Measurements from ENCODE around the gene MGLL.

Gene MGLL

DNA sequence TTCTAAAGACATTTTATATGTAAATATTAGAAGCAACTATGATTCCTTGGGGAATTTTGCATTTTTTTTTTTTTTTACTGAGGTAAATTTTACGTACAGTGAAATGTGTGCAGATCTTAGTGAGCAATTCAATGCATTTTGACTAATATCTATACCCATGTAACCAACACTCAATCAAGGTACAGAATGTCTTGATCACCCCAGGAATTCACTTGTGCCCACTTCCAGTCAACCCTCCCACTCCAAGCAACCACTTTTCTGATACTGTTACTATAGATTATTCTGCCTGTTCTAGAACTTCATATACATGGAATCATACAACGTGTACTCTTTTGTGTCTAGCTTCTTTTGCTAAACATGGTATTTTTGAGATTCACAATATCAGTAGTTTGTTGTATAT, 45.1 kb upstream of the MGLL start:
- Histone ChIP-seq H3K79me2 (ENCODE audit: low read length) (no peaks in the 10 kb centered on the region), H3K4me1 (ENCODE audit: low read length) (no peaks in the 10 kb centered on the region), H3K27ac (ENCODE audit: low read length) (no peak overlapping the region), H3K9ac (ENCODE audit: low read length) (no peak overlapping the region), H3K27me3 (replicated peaks; ENCODE audit: insufficient read depth, low read length) (no peaks in the 10 kb centered on the region), H3K4me3 (ENCODE audit: low read length) (no peak overlapping the region), H3K9me2 (replicated peaks; ENCODE audit: insufficient read depth, low read length) (no peaks in the 10 kb centered on the region), H3K36me3 (replicated peaks; ENCODE audit: insufficient read depth, low read length) (no peaks in the 10 kb centered on the region), H3K9me3 (replicated peaks; ENCODE audit: insufficient read depth, low read length) (no peaks in the 10 kb centered on the region), H3F3A (ENCODE audit: insufficient read depth, low read length) (no peaks in the 10 kb centered on the region), H2AFZ (ENCODE audit: low read length) (no peak overlapping the region), H3K4me2 (ENCODE audit: low read depth, low read length) (no peak overlapping the region), H4K20me1 (ENCODE audit: insufficient read depth, low read length) (no peaks in the 10 kb centered on the region)
- TF ChIP-seq, protein P1, sequence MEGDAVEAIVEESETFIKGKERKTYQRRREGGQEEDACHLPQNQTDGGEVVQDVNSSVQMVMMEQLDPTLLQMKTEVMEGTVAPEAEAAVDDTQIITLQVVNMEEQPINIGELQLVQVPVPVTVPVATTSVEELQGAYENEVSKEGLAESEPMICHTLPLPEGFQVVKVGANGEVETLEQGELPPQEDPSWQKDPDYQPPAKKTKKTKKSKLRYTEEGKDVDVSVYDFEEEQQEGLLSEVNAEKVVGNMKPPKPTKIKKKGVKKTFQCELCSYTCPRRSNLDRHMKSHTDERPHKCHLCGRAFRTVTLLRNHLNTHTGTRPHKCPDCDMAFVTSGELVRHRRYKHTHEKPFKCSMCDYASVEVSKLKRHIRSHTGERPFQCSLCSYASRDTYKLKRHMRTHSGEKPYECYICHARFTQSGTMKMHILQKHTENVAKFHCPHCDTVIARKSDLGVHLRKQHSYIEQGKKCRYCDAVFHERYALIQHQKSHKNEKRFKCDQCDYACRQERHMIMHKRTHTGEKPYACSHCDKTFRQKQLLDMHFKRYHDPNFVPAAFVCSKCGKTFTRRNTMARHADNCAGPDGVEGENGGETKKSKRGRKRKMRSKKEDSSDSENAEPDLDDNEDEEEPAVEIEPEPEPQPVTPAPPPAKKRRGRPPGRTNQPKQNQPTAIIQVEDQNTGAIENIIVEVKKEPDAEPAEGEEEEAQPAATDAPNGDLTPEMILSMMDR (IDR thresholded peaks at IDR 0.05; ENCODE audit: low read length), result no peak
- TF ChIP-seq EZH2phosphoT487 (IDR thresholded peaks at IDR 0.05; ENCODE audit: low read length), result no peak
- TF ChIP-seq EZH2 (optimal IDR thresholded peaks at IDR 0.05; ENCODE audit: low read depth, low read length), result no peak
- DNase-seq, result no peak

GRCh38 chr3:127865941-127866340, 43.6 kb upstream of the MGLL start:
- no peaks in the 10 kb centered on the region for H4K20me1 ChIP-seq (ENCODE audit: insufficient read depth, low read length)
- H3K9me3 ChIP-seq (replicated peaks; ENCODE audit: insufficient read depth, low read length), result no peaks in the 10 kb centered on the region
- no peak overlapping the region for H3K4me2 ChIP-seq (ENCODE audit: low read depth, low read length)
- H3F3A ChIP-seq (ENCODE audit: insufficient read depth, low read length), result no peaks in the 10 kb centered on the region
- H3K36me3 ChIP-seq (replicated peaks; ENCODE audit: insufficient read depth, low read length), result no peaks in the 10 kb centered on the region
- no peak for TF ChIP-seq EZH2phosphoT487 (IDR thresholded peaks at IDR 0.05; ENCODE audit: low read length)
- TF ChIP-seq, protein P1 (IDR thresholded peaks at IDR 0.05; ENCODE audit: low read length), result no peak
- TF ChIP-seq EZH2 (optimal IDR thresholded peaks at IDR 0.05; ENCODE audit: low read depth, low read length), result no peak
- H3K27me3 ChIP-seq (replicated peaks; ENCODE audit: insufficient read depth, low read length), result no peaks in the 10 kb centered on the region
- H2AFZ ChIP-seq (ENCODE audit: low read length), result no peak overlapping the region
- no peaks in the 10 kb centered on the region for H3K4me1 ChIP-seq (ENCODE audit: low read length)
- H3K79me2 ChIP-seq (ENCODE audit: low read length), result no peaks in the 10 kb centered on the region
- H3K27ac ChIP-seq (ENCODE audit: low read length), result no peak overlapping the region
- no peaks in the 10 kb centered on the region for H3K9me2 ChIP-seq (replicated peaks; ENCODE audit: insufficient read depth, low read length)
- H3K4me3 ChIP-seq (ENCODE audit: low read length), result no peak overlapping the region
- no peak overlapping the region for H3K9ac ChIP-seq (ENCODE audit: low read length)
- no peak for DNase-seq

GRCh38 chr3:127860211-127860696, 37.9 kb upstream of the MGLL start:
- Histone ChIP-seq H3K9me3 (replicated peaks; ENCODE audit: insufficient read depth, low read length) (no peaks in the 10 kb centered on the region), H3K9me2 (replicated peaks; ENCODE audit: insufficient read depth, low read length) (no peaks in the 10 kb centered on the region), H3K27ac (ENCODE audit: low read length) (no peak overlapping the region), H3K36me3 (replicated peaks; ENCODE audit: insufficient read depth, low read length) (no peaks in the 10 kb centered on the region), H4K20me1 (ENCODE audit: insufficient read depth, low read length) (no peaks in the 10 kb centered on the region), H3K4me3 (ENCODE audit: low read length) (no peak overlapping the region), H3K4me1 (ENCODE audit: low read length) (no peaks in the 10 kb centered on the region), H3F3A (ENCODE audit: insufficient read depth, low read length) (no peaks in the 10 kb centered on the region), H3K4me2 (ENCODE audit: low read depth, low read length) (no peak overlapping the region), H3K9ac (ENCODE audit: low read length) (no peak overlapping the region), H3K79me2 (ENCODE audit: low read length) (no peaks in the 10 kb centered on the region), H3K27me3 (replicated peaks; ENCODE audit: insufficient read depth, low read length) (no peaks in the 10 kb centered on the region), H2AFZ (ENCODE audit: low read length) (no peak overlapping the region)
- no peak for TF ChIP-seq EZH2 (optimal IDR thresholded peaks at IDR 0.05; ENCODE audit: low read depth, low read length)
- TF ChIP-seq EZH2phosphoT487 (IDR thresholded peaks at IDR 0.05; ENCODE audit: low read length), result no peak
- TF ChIP-seq, protein P1 (IDR thresholded peaks at IDR 0.05; ENCODE audit: low read length), result no peak
- no peak for DNase-seq

Data from MM.1S (cell line).